ENCODE measurements around the gene SRGAP1. TPM values are rescaled to one million over a fixed set of nuclear protein-coding genes. Genes with fewer than 3 reads are reported as not detected.
"Not testable (repeated sequence)": the region's sequence is repeated elsewhere in the genome, so short reads cannot be mapped to it uniquely, and the experiment has no call there.

Gene SRGAP1
- polyA plus RNA-seq, 3 donors from 2014 or later: 0.02 TPM; not detected in 2

- Mint-ChIP-seq H3K36me3 (no peaks in the 10 kb centered on the region), H3K4me3 (no peak overlapping the region), H3K9me3 (peaks cover 0 to 1% (median 0%) of the 10 kb centered on the region in 6 donors), H3K27me3 (ENCODE audit: low read depth in 3 of 3) (peaks cover 0 to 2% (median 0%) of the 10 kb centered on the region in 3 donors), H3K4me1 (no peaks in the 10 kb centered on the region), H3K27ac (no peak overlapping the region)
- DNase-seq: no peak
These were observed 19.4 kb downstream of the SRGAP1 start for GRCh38 chr12:63863658-63864453.

- DNase-seq: no peak
- Mint-ChIP-seq H3K27me3 (ENCODE audit: low read depth in 3 of 3) (peaks cover 0 to 2% (median 0%) of the 10 kb centered on the region in 3 donors), H3K36me3 (no peaks in the 10 kb centered on the region), H3K4me1 (no peaks in the 10 kb centered on the region), H3K9me3 (peaks cover 0 to 1% (median 0%) of the 10 kb centered on the region in 6 donors), H3K27ac (no peak overlapping the region), H3K4me3 (no peak overlapping the region)
These were observed 19.9 kb downstream of the SRGAP1 start for GRCh38 chr12:63864454-63864706.

GRCh38 chr12:63865448-63865847 is 20.9 kb downstream of the SRGAP1 start:
- no peak for DNase-seq
- Mint-ChIP-seq H3K27ac (no peak overlapping the region), H3K4me1 (no peaks in the 10 kb centered on the region), H3K36me3 (no peaks in the 10 kb centered on the region), H3K4me3 (no peak overlapping the region), H3K27me3 (ENCODE audit: low read depth in 3 of 3) (peaks cover 0 to 2% (median 2%) of the 10 kb centered on the region in 3 donors), H3K9me3 (peaks cover 0 to 1% (median 0%) of the 10 kb centered on the region in 6 donors)

- Mint-ChIP-seq H3K36me3 (no peaks in the 10 kb centered on the region), H3K27ac (no peak overlapping the region), H3K9me3 (peaks cover 0 to 1% (median 0%) of the 10 kb centered on the region in 6 donors), H3K4me1 (no peaks in the 10 kb centered on the region), H3K4me3 (no peak overlapping the region), H3K27me3 (ENCODE audit: low read depth in 3 of 3) (peaks cover 0 to 2% (median 2%) of the 10 kb centered on the region in 3 donors)
- no peak for DNase-seq
These were observed 22.6 kb downstream of the SRGAP1 start for GRCh38 chr12:63867053-63867452.

GRCh38 chr12:63869656-63870055 is 25.2 kb downstream of the SRGAP1 start:
- no peak overlapping the region for H3K27ac Mint-ChIP-seq

GRCh38 chr12:63870838-63871237 is 26.3 kb downstream of the SRGAP1 start:
- H3K27ac Mint-ChIP-seq: no peak overlapping the region
- no peak overlapping the region for H3K4me3 Mint-ChIP-seq
- no peaks in the 10 kb centered on the region for H3K4me1 Mint-ChIP-seq
- DNase-seq: no peak
- no peaks in the 10 kb centered on the region for H3K9me3 Mint-ChIP-seq
- H3K36me3 Mint-ChIP-seq: no peaks in the 10 kb centered on the region
- peaks cover 1 to 2% (median 2%) of the 10 kb centered on the region in 3 donors for H3K27me3 Mint-ChIP-seq (ENCODE audit: low read depth in 3 of 3)

More at GRCh38 chr12:63869656-63870055, 25.2 kb downstream of the SRGAP1 start:
- no peak for DNase-seq
- H3K27me3 Mint-ChIP-seq (ENCODE audit: low read depth in 3 of 3): peaks cover 0 to 2% (median 2%) of the 10 kb centered on the region in 3 donors
- no peaks in the 10 kb centered on the region for H3K9me3 Mint-ChIP-seq
- H3K4me1 Mint-ChIP-seq: no peaks in the 10 kb centered on the region
- H3K36me3 Mint-ChIP-seq: no peaks in the 10 kb centered on the region
- H3K4me3 Mint-ChIP-seq: no peak overlapping the region

- Mint-ChIP-seq H3K4me3 (no peak overlapping the region), H3K4me1 (no peaks in the 10 kb centered on the region), H3K27me3 (ENCODE audit: low read depth in 3 of 3) (peaks cover 0 to 2% (median 1%) of the 10 kb centered on the region in 3 donors), H3K27ac (no peak overlapping the region), H3K9me3 (peaks cover 0 to under 1% (median 0%) of the 10 kb centered on the region in 6 donors), H3K36me3 (no peaks in the 10 kb centered on the region)
- no peak for DNase-seq
These were observed 30.5 kb downstream of the SRGAP1 start for GRCh38 chr12:63874897-63875480.

GRCh38 chr12:63875703-63876102 is 31.2 kb downstream of the SRGAP1 start:
- no peak overlapping the region for H3K4me3 Mint-ChIP-seq
- peaks cover 0 to 2% (median 0%) of the 10 kb centered on the region in 6 donors for H3K9me3 Mint-ChIP-seq

GRCh38 chr12:63876980-63877379 is 32.5 kb downstream of the SRGAP1 start:
- Mint-ChIP-seq H3K36me3 (no peaks in the 10 kb centered on the region), H3K27ac (no peak overlapping the region), H3K4me3 (no peak overlapping the region), H3K4me1 (no peaks in the 10 kb centered on the region), H3K27me3 (ENCODE audit: low read depth in 3 of 3) (peaks cover 0 to 4% (median 0%) of the 10 kb centered on the region in 3 donors), H3K9me3 (peaks cover 0 to 2% (median 0%) of the 10 kb centered on the region in 6 donors)
- DNase-seq: no peak

More at GRCh38 chr12:63875703-63876102, 31.2 kb downstream of the SRGAP1 start:
- no peak for DNase-seq
- Mint-ChIP-seq H3K27me3 (ENCODE audit: low read depth in 3 of 3) (peaks cover 0 to 2% (median 0%) of the 10 kb centered on the region in 3 donors), H3K4me1 (no peaks in the 10 kb centered on the region), H3K36me3 (no peaks in the 10 kb centered on the region), H3K27ac (no peak overlapping the region)

GRCh38 chr12:63877693-63878092 is 33.2 kb downstream of the SRGAP1 start:
- Mint-ChIP-seq H3K4me1 (no peaks in the 10 kb centered on the region), H3K4me3 (no peak overlapping the region), H3K27me3 (ENCODE audit: low read depth in 3 of 3) (peaks cover 0 to 4% (median 0%) of the 10 kb centered on the region in 3 donors), H3K36me3 (no peaks in the 10 kb centered on the region), H3K9me3 (peaks cover 0 to 2% (median 0%) of the 10 kb centered on the region in 6 donors), H3K27ac (no peak overlapping the region)
- DNase-seq: no peak

GRCh38 chr12:63880235-63880634 is 35.7 kb downstream of the SRGAP1 start:
- H3K27me3 Mint-ChIP-seq (ENCODE audit: low read depth in 3 of 3); H3K9me3 Mint-ChIP-seq; H3K27ac Mint-ChIP-seq; H3K36me3 Mint-ChIP-seq; H3K4me1 Mint-ChIP-seq; H3K4me3 Mint-ChIP-seq; DNase-seq: not testable (repeated sequence)

GRCh38 chr12:63880742-63881263 is 36.3 kb downstream of the SRGAP1 start:
- Mint-ChIP-seq H3K4me3 (no peak overlapping the region), H3K9me3 (peaks cover 0 to 4% (median 0%) of the 10 kb centered on the region in 6 donors), H3K27me3 (ENCODE audit: low read depth in 3 of 3) (peaks cover 0 to 5% (median 4%) of the 10 kb centered on the region in 3 donors), H3K4me1 (no peaks in the 10 kb centered on the region), H3K27ac (no peak overlapping the region), H3K36me3 (no peaks in the 10 kb centered on the region)
- DNase-seq: no peak

GRCh38 chr12:63882844-63883243 is 38.3 kb downstream of the SRGAP1 start:
- H3K4me3 Mint-ChIP-seq: no peak overlapping the region
- H3K4me1 Mint-ChIP-seq: no peaks in the 10 kb centered on the region
- DNase-seq: no peak
- peaks cover 0 to 4% (median 0%) of the 10 kb centered on the region in 6 donors for H3K9me3 Mint-ChIP-seq
- no peaks in the 10 kb centered on the region for H3K36me3 Mint-ChIP-seq
- H3K27me3 Mint-ChIP-seq (ENCODE audit: low read depth in 3 of 3): peaks cover 0 to 5% (median 4%) of the 10 kb centered on the region in 3 donors
- no peak overlapping the region for H3K27ac Mint-ChIP-seq

- peaks cover 0 to 7% (median 5%) of the 10 kb centered on the region in 3 donors for H3K27me3 Mint-ChIP-seq (ENCODE audit: low read depth in 3 of 3)
- no peaks in the 10 kb centered on the region for H3K36me3 Mint-ChIP-seq
- no peak overlapping the region for H3K4me3 Mint-ChIP-seq
- peaks cover 0 to 1% (median 0%) of the 10 kb centered on the region in 6 donors for H3K9me3 Mint-ChIP-seq
- H3K4me1 Mint-ChIP-seq: no peaks in the 10 kb centered on the region
- no peak overlapping the region for H3K27ac Mint-ChIP-seq
- DNase-seq: no peak
These were observed 40.9 kb downstream of the SRGAP1 start for GRCh38 chr12:63885401-63885800.

Data from immature natural killer cell (primary cell).